ENCODE data around the gene PIK3C2G.
"Not testable (repeated sequence)": the region's sequence is repeated elsewhere in the genome, so short reads cannot be mapped to it uniquely, and the experiment has no call there.

Gene PIK3C2G

DNA sequence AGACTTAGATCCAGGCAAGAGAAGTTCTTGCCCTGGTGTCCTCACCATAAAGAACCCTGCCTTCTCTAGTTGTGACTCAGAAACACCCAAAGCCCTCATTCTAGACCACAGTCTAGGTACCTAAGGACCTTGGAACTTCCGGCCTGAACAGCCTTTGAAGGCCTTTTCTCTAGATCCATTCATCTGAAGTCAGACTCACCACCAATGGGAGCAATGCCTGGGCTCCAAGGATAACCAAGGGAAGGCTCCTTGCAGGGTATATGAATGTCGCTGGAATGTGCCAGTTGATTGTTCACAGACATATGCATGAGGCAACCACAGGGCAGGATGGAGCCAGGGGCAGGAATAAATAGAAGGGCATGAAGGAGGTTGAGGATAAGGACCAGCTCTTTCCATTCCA, 390.2 kb downstream of the PIK3C2G start:
- no peak for DNase-seq

- DNase-seq = no peak
Observed at GRCh38 chr12:18652596-18652995, 391.3 kb downstream of the PIK3C2G start.

- no peak for DNase-seq
Observed at GRCh38 chr12:18653465-18653864, 392.1 kb downstream of the PIK3C2G start.

GRCh38 chr12:18655351-18655750, 394.0 kb downstream of the PIK3C2G start:
- no peak for DNase-seq

DNA sequence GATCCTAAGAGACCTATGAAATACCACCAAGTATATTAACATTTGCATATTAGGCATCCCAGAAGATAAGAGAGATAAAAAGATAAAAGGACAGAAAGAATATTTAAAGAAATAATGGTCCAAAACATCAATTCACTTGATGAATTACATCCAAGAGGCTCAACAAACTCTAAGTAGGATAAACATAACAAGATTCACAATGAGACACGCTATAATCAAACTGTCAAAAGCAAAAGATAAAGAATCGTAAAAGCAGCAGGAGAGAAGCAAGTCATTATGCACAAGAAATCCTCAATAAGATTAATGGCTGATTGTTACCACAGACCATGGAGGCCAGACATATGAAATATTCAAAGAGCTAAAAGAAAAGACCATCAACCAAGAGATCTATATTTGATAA, 396.9 kb downstream of the PIK3C2G start:
- no peak for DNase-seq

- DNase-seq = no peak
Observed at GRCh38 chr12:18658829-18659228, 397.5 kb downstream of the PIK3C2G start.

DNA sequence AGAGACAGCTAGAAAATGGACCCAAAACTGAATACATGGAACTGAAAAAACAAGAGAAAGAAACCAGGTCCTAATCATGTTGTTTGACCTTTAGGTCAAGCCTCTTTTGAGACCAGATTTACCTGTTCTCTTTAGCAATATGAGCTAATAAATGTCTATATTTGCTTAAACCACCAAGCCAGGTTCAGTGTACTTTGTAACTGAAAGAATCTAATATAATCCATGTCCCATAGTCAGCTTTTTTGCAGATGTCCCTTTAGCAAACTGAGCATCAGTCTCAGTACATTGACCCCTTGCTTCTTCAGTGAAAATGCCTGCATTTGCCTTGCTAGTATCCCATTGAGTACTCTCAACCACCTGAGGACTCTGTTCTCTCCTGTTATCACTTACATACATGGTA, 414.8 kb downstream of the PIK3C2G start:
- DNase-seq = no peak

- no peak for DNase-seq
Observed at GRCh38 chr12:18676996-18677588, 415.8 kb downstream of the PIK3C2G start.

DNA sequence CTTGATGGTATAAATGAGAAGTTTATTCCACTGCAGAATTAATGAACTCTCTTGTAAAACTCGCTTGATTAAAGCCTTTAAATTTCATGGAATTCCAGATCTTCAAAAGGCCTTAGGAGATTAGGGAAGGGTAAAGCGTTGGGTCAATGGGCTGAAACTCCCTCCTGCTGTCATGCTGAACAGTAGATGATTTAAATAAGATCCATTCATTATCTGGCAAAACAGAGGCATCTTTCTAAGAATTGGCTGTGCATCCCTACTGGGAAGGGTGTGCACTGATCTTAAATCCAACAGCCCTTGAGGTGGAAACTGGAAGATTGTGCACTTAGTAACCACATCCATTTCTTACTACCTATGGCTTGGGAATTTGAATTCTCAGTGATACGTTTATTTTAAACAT, 420.5 kb downstream of the PIK3C2G start:
- no peak for DNase-seq

DNA sequence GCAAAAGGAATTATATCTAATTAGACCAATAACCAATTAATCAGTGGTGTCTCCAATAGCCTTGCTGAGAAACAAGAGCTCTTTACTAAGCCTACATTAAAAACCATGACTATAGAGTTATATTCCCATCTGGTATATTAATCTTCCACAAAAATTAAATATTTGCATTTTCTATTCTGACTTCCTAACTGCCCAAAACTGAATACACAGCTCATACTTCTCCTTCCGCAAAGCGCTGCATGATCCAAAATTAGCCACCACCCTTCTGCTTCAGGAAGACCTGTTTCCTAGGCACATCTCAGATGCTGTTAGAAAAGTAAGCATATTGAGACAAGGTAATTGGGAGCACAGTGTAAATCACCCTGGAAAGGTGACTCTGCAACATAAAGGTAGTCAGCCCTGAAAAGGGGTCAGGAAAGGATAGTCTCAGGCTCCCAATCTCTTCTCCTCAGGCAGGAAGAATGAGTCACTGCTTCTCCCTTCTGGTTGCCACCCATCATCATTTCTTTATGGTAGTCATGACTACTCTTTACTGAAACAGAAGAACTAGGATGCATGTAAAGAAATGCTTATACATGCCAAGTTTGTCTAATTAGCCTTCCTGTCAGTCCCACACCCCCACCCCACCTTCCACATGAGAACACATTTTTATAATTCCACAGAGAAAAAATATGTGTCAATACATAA, 422.2 kb downstream of the PIK3C2G start:
- DNase-seq = no peak

GRCh38 chr12:18684430-18684829, 423.1 kb downstream of the PIK3C2G start:
- DNase-seq = no peak

DNA sequence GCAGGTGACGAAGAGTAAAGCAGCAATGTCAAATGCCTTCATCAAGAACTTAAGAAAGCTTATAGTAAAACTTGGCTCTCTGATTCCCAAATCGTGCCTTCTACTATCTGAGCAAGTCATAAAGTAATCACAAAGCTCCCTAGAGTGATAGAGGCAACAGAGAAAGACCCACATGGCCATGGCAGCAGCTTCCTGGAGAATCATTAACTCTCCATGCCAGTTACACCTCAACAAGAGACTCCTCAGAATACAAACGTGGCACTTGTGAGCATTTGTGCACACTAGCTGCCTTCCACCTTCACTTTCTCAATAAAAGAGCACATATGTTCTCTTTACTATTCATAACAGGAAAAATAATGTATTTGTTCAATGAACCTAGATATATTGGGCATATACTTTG, 428.5 kb downstream of the PIK3C2G start:
- no peak for DNase-seq

DNA sequence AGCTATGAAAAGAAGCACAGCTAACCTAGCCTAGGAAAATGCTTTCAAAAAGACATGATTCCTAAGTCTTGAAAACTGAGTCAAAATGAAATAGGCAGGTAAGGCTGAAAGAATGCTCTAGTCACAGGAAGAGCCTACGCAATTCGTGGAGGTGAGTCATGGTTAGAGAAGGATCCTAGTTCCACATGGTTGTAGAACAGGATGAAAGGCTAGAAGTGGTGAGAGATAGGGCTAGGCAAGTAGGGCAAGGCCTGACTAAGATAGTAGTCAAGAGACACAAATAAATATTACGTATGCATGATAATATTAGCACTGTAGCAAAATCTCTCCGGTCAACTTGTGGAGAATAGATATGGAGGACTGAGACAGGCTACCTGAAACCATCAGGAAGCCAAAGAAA, 429.3 kb downstream of the PIK3C2G start:
- DNase-seq = no peak

- not testable (repeated sequence) for DNase-seq
Observed at GRCh38 chr12:18693986-18694385, 432.7 kb downstream of the PIK3C2G start.

- no peak for DNase-seq
Observed at GRCh38 chr12:18696971-18697602, 435.8 kb downstream of the PIK3C2G start.
